Activated CD8-positive, alpha-beta memory T cell treated with anti-CD3 and anti-CD28 coated beads, Interleukin-2, amount 50 U/mL, for 48 hours (primary cell): ENCODE measurements around the gene ECEL1.

Source experiments
- DNase-seq: peaks from one replicate; pipeline ENCODE4 v3.0.0-alpha.2; 2020

The ECEL1 gene

GRCh38 chr2:232522623-232523401 is 35.2 kb upstream of the ECEL1 start:
- no peak for DNase-seq

- DNase-seq, result peak; percentile 95
Measured at GRCh38 chr2:232521959-232522622, 34.5 kb upstream of the ECEL1 start.

GRCh38 chr2:232521098-232521497 is 33.5 kb upstream of the ECEL1 start:
- DNase-seq, result no peak

- no peak for DNase-seq
Measured at GRCh38 chr2:232520489-232520888, 32.9 kb upstream of the ECEL1 start.

- DNase-seq, result no peak
Measured at GRCh38 chr2:232519581-232520438, 32.2 kb upstream of the ECEL1 start, which contains the start of gene PRSS56. Gene PRSS56 (plus strand): TSS chr2:232520388. CDS start chr2:232520599, 211 bp downstream.

- no peak for DNase-seq
Measured at GRCh38 chr2:232518844-232519243, 31.2 kb upstream of the ECEL1 start.

GRCh38 chr2:232516551-232516950 is 28.9 kb upstream of the ECEL1 start:
- DNase-seq, result no peak

- DNase-seq, result no peak
Measured at GRCh38 chr2:232515639-232516038, 28.0 kb upstream of the ECEL1 start.

GRCh38 chr2:232513353-232513752 is 25.7 kb upstream of the ECEL1 start:
- DNase-seq, result no peak

- DNase-seq, result no peak
Measured at GRCh38 chr2:232512602-232513001, 25.0 kb upstream of the ECEL1 start.

GRCh38 chr2:232511336-232511890 is 23.8 kb upstream of the ECEL1 start:
- DNase-seq, result no peak

GRCh38 chr2:232508251-232508650 is 20.6 kb upstream of the ECEL1 start:
- no peak for DNase-seq

- no peak for DNase-seq
Measured at GRCh38 chr2:232506709-232507108, 19.1 kb upstream of the ECEL1 start.

- DNase-seq, result no peak
Measured at GRCh38 chr2:232505856-232506255, 18.2 kb upstream of the ECEL1 start.

- no peak for DNase-seq
Measured at GRCh38 chr2:232504438-232504837, 16.8 kb upstream of the ECEL1 start.

GRCh38 chr2:232503809-232504323 is 16.2 kb upstream of the ECEL1 start:
- DNase-seq, result no peak

- DNase-seq, result peak; percentile 77
Measured at GRCh38 chr2:232502911-232503808, 15.5 kb upstream of the ECEL1 start.

GRCh38 chr2:232502511-232502910 is 14.9 kb upstream of the ECEL1 start:
- no peak for DNase-seq

- DNase-seq, result no peak
Measured at GRCh38 chr2:232501794-232502390, 14.3 kb upstream of the ECEL1 start.

GRCh38 chr2:232501331-232501771 is 13.7 kb upstream of the ECEL1 start:
- no peak for DNase-seq

GRCh38 chr2:232498452-232498851 is 10.8 kb upstream of the ECEL1 start:
- DNase-seq, result no peak
